GM19239 (cell line): Measurements from ENCODE around the gene MEGF6.

Experiments
- DNase-seq: peaks from one replicate; pipeline ENCODE4 v3.0.0; 2011; ENCODE audit warnings: low spot score; ENCODE audit not compliant: insufficient read length
- FAIRE-seq: peaks from 2 replicates; lab custom pipeline; 2011; peaks lifted over from hg19 to GRCh38; lab: Jason Lieb, UNC

The MEGF6 gene

DNA sequence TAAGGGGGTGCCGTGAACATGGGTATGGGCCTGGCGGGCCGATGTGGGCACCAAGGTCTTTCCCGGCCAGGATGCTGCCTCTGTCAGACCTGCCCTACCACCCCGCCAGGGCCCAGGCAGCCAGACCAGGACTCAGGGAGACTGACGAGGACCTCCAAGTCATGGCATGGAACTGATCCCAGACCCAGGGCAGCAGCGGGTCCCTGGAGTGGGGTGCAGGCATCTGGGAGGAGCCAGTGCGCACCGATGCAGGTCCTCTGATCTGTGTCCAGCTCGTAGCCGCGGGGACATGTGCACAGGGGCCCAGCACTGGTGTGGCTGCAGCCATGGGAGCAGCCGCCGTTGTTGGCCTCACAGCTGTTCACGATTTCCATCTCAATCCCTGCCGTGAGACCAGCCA lies 100.0 kb downstream of the MEGF6 start:
- DNase-seq (no peak), FAIRE-seq (no peak)

- no peak for FAIRE-seq
- DNase-seq, result no peak
Observed at GRCh38 chr1:3510956-3511250, 100.4 kb downstream of the MEGF6 start.

- DNase-seq, result no peak
- FAIRE-seq, result no peak
Observed at GRCh38 chr1:3510136-3510955, 101.0 kb downstream of the MEGF6 start.

- DNase-seq (no peak), FAIRE-seq (no peak)
Observed at GRCh38 chr1:3509721-3510120, 101.6 kb downstream of the MEGF6 start.

DNA sequence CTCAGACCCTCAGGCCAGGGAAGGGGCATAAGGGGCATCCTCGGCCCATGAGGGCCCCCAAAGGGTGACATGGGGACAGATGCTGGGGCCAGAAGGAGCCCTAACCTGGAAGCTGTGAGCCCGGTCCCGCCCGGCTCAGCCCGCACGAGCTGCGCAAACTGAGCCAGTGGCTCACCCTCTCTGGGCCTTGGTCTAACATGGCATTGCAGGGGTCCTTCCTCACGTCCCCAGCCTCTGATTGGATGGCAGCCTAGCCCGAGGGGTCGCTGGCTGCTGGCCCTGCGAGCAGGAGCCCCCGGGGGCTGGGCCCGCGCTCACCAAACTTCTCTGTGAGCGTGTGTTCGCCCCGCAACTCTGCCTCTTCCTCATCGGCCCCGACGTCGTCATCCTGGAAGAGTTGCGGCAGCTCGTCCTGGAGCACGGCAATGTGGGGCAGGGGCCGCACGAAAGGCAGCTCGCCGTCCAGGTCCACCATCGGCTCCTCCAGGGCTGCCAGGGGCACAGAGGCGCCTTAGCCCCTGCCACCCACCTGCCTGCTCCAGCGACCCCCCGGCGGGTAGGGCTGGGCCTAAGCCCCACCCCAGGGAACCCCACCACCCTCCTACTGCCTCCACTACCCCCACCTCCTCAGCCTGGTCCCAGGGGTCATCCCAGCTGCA lies 102.4 kb downstream of the MEGF6 start:
- DNase-seq (no peak), FAIRE-seq (no peak)

- no peak for FAIRE-seq
Observed at GRCh38 chr1:3507636-3508275, 103.6 kb downstream of the MEGF6 start.

GRCh38 chr1:3506943-3507342 lies 104.4 kb downstream of the MEGF6 start:
- DNase-seq (no peak), FAIRE-seq (no peak)

More at GRCh38 chr1:3507636-3508275, 103.6 kb downstream of the MEGF6 start:
- DNase-seq, result no peak

GRCh38 chr1:3506041-3506440 lies 105.3 kb downstream of the MEGF6 start:
- FAIRE-seq (no peak), DNase-seq (no peak)

DNA sequence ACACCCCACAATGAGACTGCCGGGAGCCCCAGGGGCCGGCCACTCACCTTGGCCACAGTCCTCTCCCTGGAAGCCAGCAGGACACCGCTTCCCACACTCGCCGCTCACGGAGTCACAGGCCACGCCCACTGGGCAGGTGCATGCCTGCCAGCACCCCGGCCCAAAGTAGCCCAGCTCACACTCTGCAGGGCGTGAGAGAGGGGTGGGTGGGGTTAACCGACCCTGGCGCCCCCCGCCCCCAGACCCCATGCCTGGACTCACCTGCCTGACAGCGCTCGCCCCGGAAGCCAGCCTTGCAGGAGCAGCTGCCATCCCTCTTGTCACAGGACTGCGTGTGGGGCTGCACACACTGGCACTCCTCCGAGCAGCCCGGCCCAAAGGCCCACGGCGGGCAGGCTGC lies 106.1 kb downstream of the MEGF6 start:
- DNase-seq, result no peak
- no peak for FAIRE-seq

- no peak for DNase-seq
- FAIRE-seq, result no peak
Observed at GRCh38 chr1:3504822-3505153, 106.5 kb downstream of the MEGF6 start.

DNA sequence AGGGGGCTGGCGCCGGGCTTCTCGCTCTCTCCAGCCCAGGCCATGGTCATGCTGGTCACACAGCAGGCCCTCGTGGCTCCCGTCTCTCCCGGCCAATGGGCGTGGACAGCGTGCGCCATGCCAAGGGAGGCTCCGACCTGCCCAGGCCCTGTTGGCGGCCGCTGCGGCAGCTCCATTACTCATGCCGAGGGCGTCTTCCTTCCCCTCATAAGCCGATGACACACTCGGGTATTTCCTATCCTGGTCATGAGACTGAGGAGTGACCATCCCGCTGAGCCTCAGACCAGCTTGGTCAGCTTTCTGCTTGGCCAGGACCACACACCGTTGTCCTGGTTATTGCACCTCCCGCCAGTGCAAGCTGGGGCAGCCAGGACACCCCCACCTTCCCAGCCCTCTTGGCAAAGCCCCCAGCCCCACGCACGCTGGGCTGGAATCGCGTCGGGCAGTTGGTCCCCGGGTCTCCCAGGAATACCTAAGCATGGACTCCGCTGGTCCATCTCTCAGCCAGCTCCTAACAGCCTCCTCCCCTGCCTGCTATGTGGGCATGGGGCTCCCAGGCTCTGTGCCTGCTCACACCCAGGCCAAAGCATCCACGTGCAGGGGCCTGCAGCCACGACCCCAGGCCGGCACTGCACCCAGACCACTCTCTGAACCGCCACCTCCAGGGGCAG lies 107.0 kb downstream of the MEGF6 start:
- DNase-seq, result no peak
- FAIRE-seq, result no peak

GRCh38 chr1:3503525-3503886 lies 107.8 kb downstream of the MEGF6 start:
- DNase-seq (no peak), FAIRE-seq (no peak)

GRCh38 chr1:3502641-3503524 lies 108.4 kb downstream of the MEGF6 start:
- DNase-seq (no peak), FAIRE-seq (no peak)

- DNase-seq, result peak; percentile 65
- FAIRE-seq, result no peak
Observed at GRCh38 chr1:3501856-3502640, 109.3 kb downstream of the MEGF6 start.

GRCh38 chr1:3501437-3501836 lies 109.9 kb downstream of the MEGF6 start:
- no peak for DNase-seq
- no peak for FAIRE-seq

- no peak for FAIRE-seq
- no peak for DNase-seq
Observed at GRCh38 chr1:3500265-3500835, 111.0 kb downstream of the MEGF6 start.

DNA sequence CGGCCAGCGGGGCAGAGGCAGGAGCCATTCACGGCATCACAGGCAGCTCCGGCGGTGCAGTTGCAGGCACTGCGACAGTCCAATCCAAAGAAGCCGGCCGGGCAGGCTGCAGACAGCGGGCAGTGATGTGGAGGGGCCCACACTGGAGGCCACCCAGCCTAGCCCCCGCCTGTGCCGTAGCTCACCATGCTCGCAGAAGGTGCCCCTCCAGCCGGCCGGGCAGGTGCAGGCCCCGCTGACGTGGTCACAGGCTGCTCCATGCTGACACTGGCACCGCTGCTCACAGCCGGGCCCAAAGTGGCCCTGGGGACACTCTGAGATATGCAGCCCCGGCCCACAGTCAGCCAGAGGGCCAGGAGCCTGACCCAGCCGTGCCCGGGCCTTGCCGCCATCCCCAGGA lies 111.7 kb downstream of the MEGF6 start:
- no peak for FAIRE-seq
- no peak for DNase-seq

DNA sequence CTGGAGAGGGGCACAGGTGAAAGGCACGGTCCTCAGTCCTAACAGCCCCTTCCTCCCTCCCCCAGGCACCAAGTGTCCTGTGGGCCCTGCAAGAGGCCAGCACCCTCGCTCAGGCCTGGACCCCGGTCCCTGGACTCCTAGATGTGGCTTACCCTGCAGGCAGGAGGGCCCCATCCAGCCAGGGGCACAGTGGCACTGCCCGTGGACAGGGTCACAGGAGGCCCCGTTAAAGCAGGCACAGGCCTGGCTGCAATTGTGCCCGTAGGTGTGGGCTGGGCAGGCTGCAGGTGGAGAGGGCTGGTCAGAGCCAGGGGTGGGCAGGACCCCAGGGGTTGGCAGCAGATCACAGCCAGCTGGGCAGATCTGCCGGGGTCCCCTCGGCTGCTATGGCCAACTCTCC lies 112.3 kb downstream of the MEGF6 start:
- FAIRE-seq (no peak), DNase-seq (no peak)

DNA sequence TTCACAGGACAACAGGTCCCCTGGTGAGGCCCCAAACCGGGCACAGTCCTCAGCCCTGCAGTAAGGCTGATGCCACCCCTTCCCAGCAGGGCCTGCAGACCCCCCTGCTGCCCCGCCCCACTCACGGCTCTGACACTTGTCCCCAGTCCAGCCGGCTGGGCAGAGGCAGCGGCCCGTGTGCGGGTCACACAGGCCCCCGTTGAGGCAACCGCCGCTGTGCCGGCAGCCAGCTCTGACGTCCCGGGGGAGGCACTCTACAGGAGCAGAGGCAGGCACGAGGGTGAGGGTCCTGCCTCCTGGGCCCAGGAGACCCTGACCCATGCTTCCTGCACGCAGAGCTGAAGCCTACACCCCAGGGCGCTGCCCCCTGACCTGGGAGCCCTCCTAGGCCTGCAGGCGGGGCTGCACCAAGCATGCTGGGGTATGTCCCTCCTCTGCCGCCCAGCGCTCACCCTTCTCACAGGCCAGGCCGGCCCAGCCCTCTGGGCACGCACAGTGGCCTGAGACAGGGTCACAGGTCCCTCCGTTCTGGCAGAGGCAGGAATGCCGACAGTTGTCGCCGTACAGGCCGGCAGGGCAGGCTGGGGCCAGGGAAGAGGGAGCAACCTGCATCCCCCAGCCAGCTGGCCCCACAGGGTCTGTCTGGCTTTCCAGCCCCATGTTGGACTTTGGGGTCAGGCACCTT lies 112.9 kb downstream of the MEGF6 start:
- DNase-seq (no peak), FAIRE-seq (no peak)
